Globus pallidus (tissue), 1 donor: ENCODE data around the gene ANP32D.
"Not testable (repeated sequence)": the region's sequence is repeated elsewhere in the genome, so short reads cannot be mapped to it uniquely, and the experiment has no call there.

Experiments used
- DNase-seq: peaks from one replicate; pipeline ENCODE4 v3.0.0-alpha.2; 2015; ENCODE audit warnings: low spot score

ANP32D gene

GRCh38 chr12:48472259-48472658 lies at the start of gene ANP32D:
Gene ANP32D, plus strand, starts transcription at chr12:48472559. Its CDS starts 106 bp downstream, at chr12:48472665.
- DNase-seq = no peak

GRCh38 chr12:48423171-48423570 lies 49.2 kb upstream of the ANP32D start:
- no peak for DNase-seq

GRCh38 chr12:48424644-48425043 lies 47.7 kb upstream of the ANP32D start:
- no peak for DNase-seq

- not testable (repeated sequence) for DNase-seq
Observed at GRCh38 chr12:48434016-48434415, 38.3 kb upstream of the ANP32D start.

GRCh38 chr12:48441069-48441468 lies 31.3 kb upstream of the ANP32D start:
- DNase-seq = no peak

GRCh38 chr12:48442179-48442847 lies 30.0 kb upstream of the ANP32D start:
- DNase-seq = no peak

GRCh38 chr12:48445538-48445937 lies 26.8 kb upstream of the ANP32D start:
- no peak for DNase-seq

GRCh38 chr12:48446161-48446776 lies 26.1 kb upstream of the ANP32D start:
- DNase-seq = no peak

GRCh38 chr12:48447755-48448154 lies 24.6 kb upstream of the ANP32D start:
- DNase-seq = no peak

GRCh38 chr12:48451372-48451771 lies 21.0 kb upstream of the ANP32D start:
- no peak for DNase-seq

- not testable (repeated sequence) for DNase-seq
Observed at GRCh38 chr12:48452961-48453360, 19.4 kb upstream of the ANP32D start.

GRCh38 chr12:48454667-48455066 lies 17.7 kb upstream of the ANP32D start:
- no peak for DNase-seq

GRCh38 chr12:48455116-48455515 lies 17.2 kb upstream of the ANP32D start:
- no peak for DNase-seq

GRCh38 chr12:48459259-48459658 lies 13.1 kb upstream of the ANP32D start:
- DNase-seq = no peak

GRCh38 chr12:48469027-48469426 lies 3.3 kb upstream of the ANP32D start:
- not testable (repeated sequence) for DNase-seq

- no peak for DNase-seq
Observed at GRCh38 chr12:48473061-48473460, 702 bp downstream of the ANP32D start.

- DNase-seq = not testable (repeated sequence)
Observed at GRCh38 chr12:48474497-48474896, 2.1 kb downstream of the ANP32D start.

- no peak for DNase-seq
Observed at GRCh38 chr12:48482198-48482597, 9.8 kb downstream of the ANP32D start, which contains the start of gene C12orf54. Gene C12orf54, plus strand, starts transcription at chr12:48482498. Its CDS starts 799 bp downstream, at chr12:48483297.

GRCh38 chr12:48482930-48483329 lies 10.6 kb downstream of the ANP32D start:
- DNase-seq = no peak

GRCh38 chr12:48486261-48486660 lies 13.9 kb downstream of the ANP32D start:
- DNase-seq = no peak

- no peak for DNase-seq
Observed at GRCh38 chr12:48486679-48487078, 14.3 kb downstream of the ANP32D start.

- DNase-seq = no peak
Observed at GRCh38 chr12:48489012-48489411, 16.7 kb downstream of the ANP32D start.

- DNase-seq = not testable (repeated sequence)
Observed at GRCh38 chr12:48489456-48489855, 17.1 kb downstream of the ANP32D start.

GRCh38 chr12:48500281-48500680 lies 27.9 kb downstream of the ANP32D start:
- not testable (repeated sequence) for DNase-seq
